Peyer's patch (tissue), 4 donors: ENCODE measurements around the gene BAHCC1. TPM values are rescaled to one million over a fixed set of nuclear protein-coding genes. Genes with fewer than 3 reads are reported as not detected.
A peak's percentile ranks its signal among the peaks of the same experiment; 100 is the strongest.

Experiments
- DNase-seq, 3 donors: peaks; one replicate each; pipeline ENCODE4 v3.0.0-alpha.2; 2017 to 2019
- H3K27ac ChIP-seq, 4 donors: fragments of 200-600 bp; sonication (generic); one replicate each; pipeline ENCODE4 v1.5.1; 2016 to 2019
- H3K27me3 ChIP-seq, 2 donors: fragments of 200-600 bp; sonication (generic); one replicate each; pipeline ENCODE4 v1.5.1; 2019
- H3K36me3 ChIP-seq, 3 donors: fragments of 200-600 bp; sonication (generic); one replicate each; pipeline ENCODE4 v1.5.1; 2016 to 2019
- H3K4me1 ChIP-seq, 4 donors: fragments of 200-600 bp; sonication (generic); one replicate each; pipeline ENCODE4 v1.5.1; 2016 to 2019
- H3K4me3 ChIP-seq, 4 donors: fragments of 200-600 bp; sonication (generic); 1 replicate in 3 of 4; 2 replicates in 1 of 4; pipeline ENCODE4 v1.5.1; 2016 to 2019; ENCODE audit warnings: mild to moderate bottlenecking in 1 of 4
- H3K9me3 ChIP-seq, 4 donors: fragments of 200-600 bp; sonication (generic); one replicate each; pipeline ENCODE4 v1.5.1; 2016 to 2019; ENCODE audit warnings: mild to moderate bottlenecking in 1 of 4
- CTCF ChIP-seq, 6 experiments: fragments of 450-650 bp in 4 of 6; fragments of 200-600 bp in 2 of 6; sonication (generic) in 1 of 6; IDR thresholded peaks; one replicate each; pipeline ENCODE4 v1.5.1; 2017 to 2019; ENCODE audit warnings: antibody characterized with exemption in 6 of 6, mild to moderate bottlenecking in 3 of 6, moderate library complexity in 1 of 6
- POLR2A ChIP-seq, 2 donors: fragments of 450-650 bp; IDR thresholded peaks; one replicate each; pipeline ENCODE4 v1.5.1; 2017; ENCODE audit warnings: antibody characterized with exemption in 2 of 2, mild to moderate bottlenecking in 2 of 2, moderate library complexity in 2 of 2
- total RNA-seq, 4 donors: library from RNA; depleted of rRNA; stranded (reverse); fragments of >200 nt; gene quantifications; one replicate each; pipeline ENCODE4 v1.1.0, GENCODE V29; 2016

BAHCC1 gene
- total RNA-seq: 10 to 100 TPM; 11.6 to 43.0 (median 23.9) TPM

DNA sequence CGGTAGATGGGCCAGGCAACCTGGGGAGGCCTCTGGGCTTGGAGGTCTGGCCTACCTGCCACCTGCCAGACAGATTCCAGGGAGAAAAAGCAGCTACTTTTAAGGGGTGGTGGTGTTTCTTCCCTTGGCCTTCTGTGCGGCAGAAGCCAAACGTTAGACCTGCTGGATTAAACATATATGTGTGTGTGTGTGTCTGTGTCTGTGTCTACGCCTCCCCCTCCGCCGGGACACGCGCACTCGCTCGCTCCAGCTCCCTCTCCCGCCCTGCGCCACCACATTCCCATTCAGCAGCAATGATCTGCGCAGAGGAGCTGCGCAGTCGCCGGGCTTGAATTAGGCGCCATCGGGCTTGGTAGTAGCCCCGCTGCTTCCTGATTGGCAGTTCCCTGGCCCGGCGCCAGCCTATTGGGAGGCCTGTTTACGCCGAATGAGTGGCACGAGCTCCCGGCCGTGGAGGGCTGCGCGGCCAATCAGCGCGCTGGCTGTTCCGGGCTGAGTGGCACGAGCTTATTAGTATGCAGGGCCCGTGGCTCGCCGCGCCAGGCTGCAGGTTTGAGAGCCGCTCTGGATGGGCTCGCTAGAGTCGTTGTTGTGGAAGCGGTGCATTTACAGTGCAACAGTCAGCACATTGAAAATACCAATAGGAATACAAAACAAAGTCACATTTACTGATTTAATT lies at the start of gene BAHCC1:
BAHCC1 (plus strand) TSS at position 537 of the 679 bp plus-strand sequence. CDS start 4,283 bp downstream, outside the sequence.
- Histone ChIP-seq H3K36me3 (no peaks in the 10 kb centered on the region), H3K27me3 (no peaks in the 10 kb centered on the region), H3K4me1 (peaks cover 7 to 59% (median 21%) of the 10 kb centered on the region in 4 donors), H3K9me3 (peaks cover 0 to 5% (median 0%) of the 10 kb centered on the region in 4 donors), H3K27ac (peak within 1 kb of the TSS; percentile 63 to 97 (median 90)), H3K4me3 (peak within 1 kb of the TSS; percentile 34 to 91 (median 66))
- TF ChIP-seq POLR2A (IDR thresholded peaks at IDR 0.05) (peak; percentile 98 to 99), CTCF (IDR thresholded peaks at IDR 0.05) (peak in 1 of 6 experiments; percentile 2)
- peak; percentile 85 to 100 (median 100) for DNase-seq

- Histone ChIP-seq H3K4me3 (peak overlapping the region; percentile 55 to 89 (median 67)), H3K9me3 (no peaks in the 10 kb centered on the region), H3K27me3 (no peaks in the 10 kb centered on the region), H3K27ac (peak overlapping the region; percentile 57 to 100 (median 90)), H3K36me3 (no peaks in the 10 kb centered on the region), H3K4me1 (peaks cover 4 to 28% (median 17%) of the 10 kb centered on the region in 4 donors)
- DNase-seq: peak; percentile 89 to 100 (median 98)
- no peak for TF ChIP-seq CTCF (IDR thresholded peaks at IDR 0.05)
- peak; percentile 94 to 98 for TF ChIP-seq POLR2A (IDR thresholded peaks at IDR 0.05)
Observed at GRCh38 chr17:81346090-81346907, 49.0 kb upstream of the BAHCC1 start.

GRCh38 chr17:81346908-81347349 lies 48.3 kb upstream of the BAHCC1 start:
- Histone ChIP-seq H3K4me1 (peaks cover 4 to 28% (median 14%) of the 10 kb centered on the region in 4 donors), H3K9me3 (no peaks in the 10 kb centered on the region), H3K36me3 (no peaks in the 10 kb centered on the region), H3K27me3 (no peaks in the 10 kb centered on the region), H3K27ac (peak overlapping the region; percentile 57 to 91 (median 84)), H3K4me3 (peak overlapping the region; percentile 55 to 76 (median 67))
- no peak for DNase-seq
- TF ChIP-seq POLR2A (IDR thresholded peaks at IDR 0.05): no peak

DNA sequence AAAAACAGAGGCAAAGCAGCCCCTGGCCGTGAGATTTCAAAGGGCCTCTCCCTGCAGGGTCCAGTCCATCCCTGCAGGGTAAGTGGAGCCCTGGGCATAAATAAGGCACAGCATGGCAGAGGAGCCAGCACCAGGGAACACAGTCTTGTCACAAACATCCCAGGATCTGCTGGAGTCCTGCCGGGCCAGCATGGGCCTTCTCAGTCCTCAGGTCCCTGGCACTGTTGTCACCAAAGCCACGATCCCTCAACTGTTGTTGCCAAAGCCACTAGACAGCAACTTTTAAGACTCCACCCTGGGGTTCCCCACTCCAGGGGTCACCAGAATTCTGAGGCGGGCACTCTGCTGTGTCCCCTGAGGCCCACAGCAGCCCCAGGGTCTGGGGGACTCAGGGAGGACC lies 47.8 kb upstream of the BAHCC1 start:
- DNase-seq: peak in 1 of 3 donors; percentile 48
- Histone ChIP-seq H3K4me3 (no peak overlapping the region), H3K4me1 (peaks cover 4 to 28% (median 12%) of the 10 kb centered on the region in 4 donors), H3K9me3 (no peaks in the 10 kb centered on the region), H3K27me3 (no peaks in the 10 kb centered on the region), H3K27ac (no peak overlapping the region), H3K36me3 (no peaks in the 10 kb centered on the region)
- TF ChIP-seq POLR2A (IDR thresholded peaks at IDR 0.05) (no peak), CTCF (IDR thresholded peaks at IDR 0.05) (no peak)

DNA sequence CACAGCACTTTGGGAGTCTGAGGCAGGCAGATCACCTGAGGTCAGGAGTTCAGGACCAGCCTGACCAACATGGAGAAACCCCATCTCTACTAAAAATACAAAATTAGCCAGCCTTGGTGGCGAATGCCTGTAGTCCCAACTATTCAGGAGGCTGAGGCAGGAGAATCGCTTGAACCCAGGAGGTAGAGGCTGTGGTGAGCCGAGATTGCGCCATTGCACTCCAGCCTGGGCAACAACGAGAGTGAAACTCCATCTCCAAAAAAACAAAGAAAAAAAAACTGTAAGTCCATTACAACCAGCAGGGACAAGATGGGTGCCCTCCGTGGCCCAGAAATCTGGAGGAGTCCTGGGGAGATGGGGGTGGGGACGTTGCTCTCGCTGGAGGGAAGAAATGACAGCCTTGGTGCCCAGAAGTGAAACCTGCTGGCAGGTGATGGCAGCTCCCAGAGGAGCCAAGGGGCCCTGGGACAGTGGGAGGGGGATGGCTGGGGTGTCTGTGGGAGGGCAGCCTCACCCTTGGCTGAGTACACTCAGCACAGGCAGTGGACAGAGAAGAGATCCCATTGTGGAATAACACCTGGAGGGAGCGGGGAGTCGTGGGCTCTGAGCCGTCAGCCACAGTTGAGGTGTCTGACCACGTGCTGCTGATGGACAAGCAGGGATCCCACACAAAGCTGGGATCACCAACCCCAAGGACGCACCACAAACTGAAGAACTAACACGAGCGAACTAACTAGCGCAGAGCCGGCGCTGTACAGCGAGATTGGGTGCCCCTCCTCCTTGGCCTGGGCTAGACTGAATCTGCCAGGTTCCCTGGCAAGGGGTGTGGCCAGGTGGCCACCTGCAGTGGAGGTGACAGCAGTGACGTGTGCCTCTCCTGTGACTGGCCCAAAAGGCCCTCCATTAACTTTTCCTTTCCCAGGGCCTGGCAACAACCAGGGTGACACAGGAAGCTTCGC lies 46.9 kb upstream of the BAHCC1 start:
- DNase-seq: peak in 1 of 3 donors; percentile 69
- Histone ChIP-seq H3K27me3 (no peaks in the 10 kb centered on the region), H3K36me3 (no peaks in the 10 kb centered on the region), H3K4me3 (no peak overlapping the region), H3K4me1 (peaks cover 4 to 28% (median 10%) of the 10 kb centered on the region in 4 donors), H3K27ac (peak overlapping the region in 1 of 4 donors; percentile 38), H3K9me3 (no peaks in the 10 kb centered on the region)
- TF ChIP-seq POLR2A (IDR thresholded peaks at IDR 0.05) (peak in 1 of 2 donors; percentile 42), CTCF (IDR thresholded peaks at IDR 0.05) (no peak)
